ENCODE data around the gene ARPC5L.
A peak's percentile ranks its signal among the peaks of the same experiment; 100 is the strongest.
"Not testable (repeated sequence)": the region's sequence is repeated elsewhere in the genome, so short reads cannot be mapped to it uniquely, and the experiment has no call there.

ARPC5L gene

GRCh38 chr9:124843456-124844034, 18.4 kb upstream of the ARPC5L start:
- no peak overlapping the region for H3K27ac ChIP-seq
- TF ChIP-seq CTCF (IDR thresholded peaks at IDR 0.05), result no peak
- no peak for DNase-seq (ENCODE audit: low spot score)
- no peak overlapping the region for H3K4me3 ChIP-seq

- Histone ChIP-seq H3K4me3 (no peak overlapping the region), H3K27ac (no peak overlapping the region)
- DNase-seq (ENCODE audit: low spot score), result no peak
- no peak for TF ChIP-seq CTCF (IDR thresholded peaks at IDR 0.05)
Observed at GRCh38 chr9:124844291-124844690, 17.6 kb upstream of the ARPC5L start.

- not testable (repeated sequence) for H3K27ac ChIP-seq; H3K4me3 ChIP-seq; DNase-seq (ENCODE audit: low spot score)
Observed at GRCh38 chr9:124846467-124846866, 15.5 kb upstream of the ARPC5L start.

GRCh38 chr9:124846969-124847368, 15.0 kb upstream of the ARPC5L start:
- H3K4me3 ChIP-seq, result no peak overlapping the region
- DNase-seq (ENCODE audit: low spot score), result no peak

DNA sequence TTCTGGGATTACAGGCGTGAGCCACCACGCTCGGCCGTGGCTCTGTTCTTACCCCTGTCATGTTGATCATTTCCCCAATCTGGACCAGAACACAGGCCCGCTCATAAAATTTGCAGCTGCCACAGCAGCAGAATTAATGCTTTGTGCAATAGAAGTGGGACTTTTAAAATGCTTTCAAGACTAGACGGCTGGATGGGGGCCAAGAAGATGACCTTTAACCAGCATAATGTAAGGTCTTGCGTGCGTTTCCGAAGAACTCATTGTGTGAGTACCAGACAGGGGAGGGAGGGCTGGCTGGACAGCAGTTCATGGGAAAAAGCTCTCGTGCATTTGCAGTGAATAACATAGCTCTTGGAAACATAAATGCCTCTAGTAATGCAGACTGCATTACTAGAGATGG, 12.1 kb upstream of the ARPC5L start:
- H3K27ac ChIP-seq, result no peak overlapping the region
- DNase-seq (ENCODE audit: low spot score), result no peak
- no peak for TF ChIP-seq CTCF (IDR thresholded peaks at IDR 0.05)
- no peak overlapping the region for H3K4me3 ChIP-seq

More at GRCh38 chr9:124846969-124847368, 15.0 kb upstream of the ARPC5L start:
- H3K27ac ChIP-seq, result no peak overlapping the region
- TF ChIP-seq CTCF (IDR thresholded peaks at IDR 0.05), result no peak

GRCh38 chr9:124852121-124852828, 9.7 kb upstream of the ARPC5L start:
- H3K4me3 ChIP-seq, result peak overlapping the region; percentile 74

More at GRCh38 chr9:124852121-124852828, 9.7 kb upstream of the ARPC5L start:
- no peak for TF ChIP-seq CTCF (IDR thresholded peaks at IDR 0.05)
- peak; percentile 73 for DNase-seq (ENCODE audit: low spot score)
- H3K27ac ChIP-seq, result peak overlapping the region in 1 of 2 donors; percentile 74
